C4-2B (cell line): ENCODE data around the gene ANO5.

Experiments used
- ZFX ChIP-seq: fragments of 450-650 bp; IDR thresholded peaks from 2 replicates; pipeline ENCODE4 v1.6.1; 2017
- TF ChIP-seq, protein P1 (sequence below): fragments of 450-650 bp; conservative IDR thresholded peaks from 2 replicates; pipeline ENCODE4 v1.5.1; 2017; ENCODE audit warnings: mild to moderate bottlenecking

DNA sequence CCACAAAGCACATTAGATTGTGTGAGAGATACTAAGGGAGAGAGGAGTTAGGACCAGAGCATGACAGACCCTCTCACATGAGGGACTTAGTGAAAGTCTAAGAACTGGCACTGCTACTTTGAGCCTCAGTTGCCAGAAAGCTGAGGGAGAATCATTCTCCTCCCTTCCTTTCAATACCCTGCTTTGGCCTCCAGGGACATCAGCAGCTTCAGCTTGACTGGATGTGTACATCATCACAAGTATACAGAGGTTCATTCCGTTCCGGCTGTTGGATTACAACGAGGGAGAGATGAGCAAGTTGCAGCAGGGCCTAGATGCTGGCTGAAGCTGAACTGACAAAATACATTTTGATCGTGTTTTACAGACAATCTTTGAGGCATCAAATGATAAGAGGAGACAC is 15.7 kb upstream of the ANO5 start:
- TF ChIP-seq, protein P1, sequence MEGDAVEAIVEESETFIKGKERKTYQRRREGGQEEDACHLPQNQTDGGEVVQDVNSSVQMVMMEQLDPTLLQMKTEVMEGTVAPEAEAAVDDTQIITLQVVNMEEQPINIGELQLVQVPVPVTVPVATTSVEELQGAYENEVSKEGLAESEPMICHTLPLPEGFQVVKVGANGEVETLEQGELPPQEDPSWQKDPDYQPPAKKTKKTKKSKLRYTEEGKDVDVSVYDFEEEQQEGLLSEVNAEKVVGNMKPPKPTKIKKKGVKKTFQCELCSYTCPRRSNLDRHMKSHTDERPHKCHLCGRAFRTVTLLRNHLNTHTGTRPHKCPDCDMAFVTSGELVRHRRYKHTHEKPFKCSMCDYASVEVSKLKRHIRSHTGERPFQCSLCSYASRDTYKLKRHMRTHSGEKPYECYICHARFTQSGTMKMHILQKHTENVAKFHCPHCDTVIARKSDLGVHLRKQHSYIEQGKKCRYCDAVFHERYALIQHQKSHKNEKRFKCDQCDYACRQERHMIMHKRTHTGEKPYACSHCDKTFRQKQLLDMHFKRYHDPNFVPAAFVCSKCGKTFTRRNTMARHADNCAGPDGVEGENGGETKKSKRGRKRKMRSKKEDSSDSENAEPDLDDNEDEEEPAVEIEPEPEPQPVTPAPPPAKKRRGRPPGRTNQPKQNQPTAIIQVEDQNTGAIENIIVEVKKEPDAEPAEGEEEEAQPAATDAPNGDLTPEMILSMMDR = no peak
- TF ChIP-seq ZFX = no peak
